Cerebellar cortex (tissue), 1 donor: ENCODE data around the gene EXOC6.
A peak's percentile ranks its signal among the peaks of the same experiment; 100 is the strongest.
"Not testable (repeated sequence)": the region's sequence is repeated elsewhere in the genome, so short reads cannot be mapped to it uniquely, and the experiment has no call there.

ENCODE experiments used
- DNase-seq: peaks from one replicate; pipeline ENCODE4 v3.0.0-alpha.2; 2015; ENCODE audit warnings: low spot score

EXOC6 gene

GRCh38 chr10:93079663-93080349 is 231.5 kb downstream of the EXOC6 start:
- DNase-seq, result no peak

GRCh38 chr10:93080350-93081046 is 232.2 kb downstream of the EXOC6 start:
- peak; percentile 31 for DNase-seq

GRCh38 chr10:93081318-93081717 is 233.0 kb downstream of the EXOC6 start:
- DNase-seq, result no peak

- DNase-seq, result no peak
Measured at GRCh38 chr10:93081834-93082233, 233.5 kb downstream of the EXOC6 start.

- DNase-seq, result no peak
Measured at GRCh38 chr10:93083743-93084539, 235.6 kb downstream of the EXOC6 start.

GRCh38 chr10:93085272-93085859 is 237.0 kb downstream of the EXOC6 start:
- no peak for DNase-seq

GRCh38 chr10:93086289-93086688 is 238.0 kb downstream of the EXOC6 start:
- DNase-seq, result no peak

- no peak for DNase-seq
Measured at GRCh38 chr10:93087846-93088245, 239.5 kb downstream of the EXOC6 start.

GRCh38 chr10:93088466-93088865 is 240.1 kb downstream of the EXOC6 start:
- DNase-seq, result no peak

- DNase-seq, result no peak
Measured at GRCh38 chr10:93090619-93091018, 242.3 kb downstream of the EXOC6 start.

- DNase-seq, result no peak
Measured at GRCh38 chr10:93091960-93092359, 243.6 kb downstream of the EXOC6 start.

- DNase-seq, result no peak
Measured at GRCh38 chr10:93095225-93095624, 246.9 kb downstream of the EXOC6 start.

- no peak for DNase-seq
Measured at GRCh38 chr10:93096901-93097300, 248.6 kb downstream of the EXOC6 start.

GRCh38 chr10:93097386-93097785 is 249.1 kb downstream of the EXOC6 start:
- no peak for DNase-seq

GRCh38 chr10:93098816-93099215 is 250.5 kb downstream of the EXOC6 start:
- DNase-seq, result no peak

- no peak for DNase-seq
Measured at GRCh38 chr10:93099670-93100069, 251.3 kb downstream of the EXOC6 start.

- not testable (repeated sequence) for DNase-seq
Measured at GRCh38 chr10:93101148-93101547, 252.8 kb downstream of the EXOC6 start.

GRCh38 chr10:93103953-93104352 is 255.6 kb downstream of the EXOC6 start:
- DNase-seq, result no peak

GRCh38 chr10:93106631-93107072 is 258.3 kb downstream of the EXOC6 start:
- DNase-seq, result no peak
